HG03575 (cell line): ENCODE data around the gene PDSS2.
"Not testable (repeated sequence)": the region's sequence is repeated elsewhere in the genome, so short reads cannot be mapped to it uniquely, and the experiment has no call there.

Source experiments
- ATAC-seq: cut with Tn5 transposase; IDR thresholded peaks from one replicate; pipeline ENCODE4 v1.9.1; 2021; ENCODE audit not compliant: unreplicated experiment, insufficient number of reproducible peaks, low FRiP score; ENCODE audit errors: extremely low read depth

PDSS2 gene

GRCh38 chr6:107390056-107390455 is 69.3 kb downstream of the PDSS2 start:
- no peak for ATAC-seq

GRCh38 chr6:107386904-107387303 is 72.5 kb downstream of the PDSS2 start:
- ATAC-seq = no peak

GRCh38 chr6:107386340-107386739 is 73.0 kb downstream of the PDSS2 start:
- ATAC-seq = no peak

GRCh38 chr6:107383705-107384104 is 75.7 kb downstream of the PDSS2 start:
- no peak for ATAC-seq

GRCh38 chr6:107374264-107374663 is 85.1 kb downstream of the PDSS2 start:
- no peak for ATAC-seq

GRCh38 chr6:107369493-107369892 is 89.9 kb downstream of the PDSS2 start:
- no peak for ATAC-seq

- no peak for ATAC-seq
These were observed 90.9 kb downstream of the PDSS2 start for GRCh38 chr6:107368471-107368870.

GRCh38 chr6:107364173-107364572 is 95.2 kb downstream of the PDSS2 start:
- not testable (repeated sequence) for ATAC-seq

- no peak for ATAC-seq
These were observed 97.4 kb downstream of the PDSS2 start for GRCh38 chr6:107361753-107362604.

GRCh38 chr6:107360476-107360875 is 98.9 kb downstream of the PDSS2 start:
- ATAC-seq = no peak

GRCh38 chr6:107357842-107358241 is 101.5 kb downstream of the PDSS2 start:
- no peak for ATAC-seq

- no peak for ATAC-seq
These were observed 102.3 kb downstream of the PDSS2 start for GRCh38 chr6:107357031-107357430.

GRCh38 chr6:107355659-107356058 is 103.7 kb downstream of the PDSS2 start:
- no peak for ATAC-seq

GRCh38 chr6:107354451-107354850 is 104.9 kb downstream of the PDSS2 start:
- no peak for ATAC-seq

GRCh38 chr6:107353773-107354382 is 105.5 kb downstream of the PDSS2 start:
- no peak for ATAC-seq

GRCh38 chr6:107348224-107348623 is 111.1 kb downstream of the PDSS2 start:
- no peak for ATAC-seq

- no peak for ATAC-seq
These were observed 114.0 kb downstream of the PDSS2 start for GRCh38 chr6:107345393-107345792.

- ATAC-seq = no peak
These were observed 114.4 kb downstream of the PDSS2 start for GRCh38 chr6:107344981-107345380.

GRCh38 chr6:107344383-107344782 is 115.0 kb downstream of the PDSS2 start:
- ATAC-seq = no peak

GRCh38 chr6:107342144-107342543 is 117.2 kb downstream of the PDSS2 start:
- no peak for ATAC-seq
